Activated CD8-positive, alpha-beta memory T cell treated with anti-CD3 and anti-CD28 coated beads for 1 hour (primary cell): ENCODE measurements around the gene ADGRL3.

ENCODE experiments used
- DNase-seq, 2 donors: peaks; one replicate each; pipeline ENCODE4 v3.0.0-alpha.2; 2020; ENCODE audit warnings: low read depth in 1 of 2; ENCODE audit errors: extremely low read depth in 1 of 2

The ADGRL3 gene

GRCh38 chr4:61531188-61531587 is 331.1 kb downstream of the ADGRL3 start:
- DNase-seq: no peak

- no peak for DNase-seq
These were observed 332.3 kb downstream of the ADGRL3 start for GRCh38 chr4:61532336-61533000.

GRCh38 chr4:61533140-61533539 is 333.0 kb downstream of the ADGRL3 start:
- DNase-seq: no peak

- no peak for DNase-seq
These were observed 340.8 kb downstream of the ADGRL3 start for GRCh38 chr4:61540944-61541343.

- DNase-seq: no peak
These were observed 341.3 kb downstream of the ADGRL3 start for GRCh38 chr4:61541459-61541858.

GRCh38 chr4:61543976-61544375 is 343.9 kb downstream of the ADGRL3 start:
- DNase-seq: no peak

- no peak for DNase-seq
These were observed 345.9 kb downstream of the ADGRL3 start for GRCh38 chr4:61545902-61546480.

GRCh38 chr4:61549336-61549735 is 349.2 kb downstream of the ADGRL3 start:
- DNase-seq: no peak

GRCh38 chr4:61553557-61554125 is 353.5 kb downstream of the ADGRL3 start:
- DNase-seq: no peak

- no peak for DNase-seq
These were observed 355.7 kb downstream of the ADGRL3 start for GRCh38 chr4:61555789-61556188.

- DNase-seq: no peak
These were observed 356.2 kb downstream of the ADGRL3 start for GRCh38 chr4:61556277-61556676.

GRCh38 chr4:61559396-61559795 is 359.3 kb downstream of the ADGRL3 start:
- no peak for DNase-seq

- no peak for DNase-seq
These were observed 360.9 kb downstream of the ADGRL3 start for GRCh38 chr4:61561028-61561427.

GRCh38 chr4:61571761-61572559 is 371.8 kb downstream of the ADGRL3 start:
- DNase-seq: no peak

- no peak for DNase-seq
These were observed 375.7 kb downstream of the ADGRL3 start for GRCh38 chr4:61575796-61576195.

- DNase-seq: no peak
These were observed 379.7 kb downstream of the ADGRL3 start for GRCh38 chr4:61579786-61580185.

- no peak for DNase-seq
These were observed 380.7 kb downstream of the ADGRL3 start for GRCh38 chr4:61580721-61581377.

GRCh38 chr4:61583696-61584095 is 383.6 kb downstream of the ADGRL3 start:
- no peak for DNase-seq

- no peak for DNase-seq
These were observed 388.7 kb downstream of the ADGRL3 start for GRCh38 chr4:61588621-61589402.

- DNase-seq: no peak
These were observed 390.8 kb downstream of the ADGRL3 start for GRCh38 chr4:61590881-61591280.
